HEK293 (cell line): ENCODE results near the gene LBH.

Source experiments
- CTCF ChIA-PET: fragments of 350-600 bp; formaldehyde crosslinking; extraction: SDS; loops from one replicate; lab custom pipeline; 2021; ENCODE audit warnings: antibody characterized with exemption; lab: Yijun Ruan, JAX
- POLR2A ChIA-PET: fragments of 300-600 bp; formaldehyde crosslinking; extraction: SDS; loops from one replicate; lab custom pipeline; 2020; ENCODE audit warnings: antibody characterized with exemption, inconsistent platforms; lab: Yijun Ruan, JAX
- H3K27ac ChIP-seq: fragments of 200-500 bp; sonication (Bioruptor generic); 2 replicates; pipeline ENCODE4 v1.5.1; 2014; ENCODE audit warnings: low read depth, low read length, control low read depth, inconsistent platforms; ENCODE audit errors: extremely low read depth
- H3K36me3 ChIP-seq, 2 experiments: fragments of 200-500 bp in 1 of 2; sonication (Bioruptor generic) in 1 of 2; 1 replicate in 1 of 2; 2 replicates in 1 of 2; pipeline ENCODE4 v1.5.1; 2014 to 2017; ENCODE audit warnings: inconsistent platforms in 2 of 2, low read length in 2 of 2; ENCODE audit not compliant: control insufficient read depth in 2 of 2, insufficient read depth in 1 of 2
- H3K4me1 ChIP-seq: fragments of 200-500 bp; sonication (Bioruptor generic); 2 replicates; pipeline ENCODE4 v1.5.1; 2014; ENCODE audit warnings: mild to moderate bottlenecking, low read length, inconsistent platforms; ENCODE audit not compliant: control insufficient read depth, insufficient read depth
- H3K4me3 ChIP-seq: 2 replicates; pipeline ENCODE4 v1.5.1; 2011; ENCODE audit warnings: low read depth, mild to moderate bottlenecking, control low read depth, low read length, moderate library complexity
- H3K9me3 ChIP-seq: fragments of 200-500 bp; sonication (Bioruptor generic); 2 replicates; pipeline ENCODE4 v1.5.1; 2014; ENCODE audit warnings: low read depth, low read length, inconsistent platforms; ENCODE audit not compliant: control insufficient read depth, insufficient read depth
- ATF2 ChIP-seq: fragments of 450-650 bp; formaldehyde crosslinking; IDR thresholded peaks from 2 replicates; pipeline ENCODE4 v1.5.1; 2016; ENCODE audit warnings: missing biosample characterization, missing genetic modification characterization, low read depth
- EGR2 ChIP-seq: fragments of 450-650 bp; formaldehyde crosslinking; IDR thresholded peaks from 2 replicates; pipeline ENCODE4 v1.5.1; 2016; ENCODE audit warnings: low read depth, missing biosample characterization, missing genetic modification characterization
- GLIS2 ChIP-seq: fragments of 450-650 bp; formaldehyde crosslinking; IDR thresholded peaks from 2 replicates; pipeline ENCODE4 v1.5.1; 2016; ENCODE audit warnings: missing biosample characterization, missing genetic modification characterization
- HIC1 ChIP-seq: fragments of 450-650 bp; formaldehyde crosslinking; IDR thresholded peaks from 2 replicates; pipeline ENCODE4 v1.5.1; 2016; ENCODE audit warnings: missing biosample characterization, missing genetic modification characterization
- KLF10 ChIP-seq: fragments of 450-650 bp; IDR thresholded peaks from 2 replicates; pipeline ENCODE4 v1.5.1; 2018; ENCODE audit warnings: missing biosample characterization, mild to moderate bottlenecking, missing genetic modification characterization
- PRDM6 ChIP-seq: fragments of 450-650 bp; formaldehyde crosslinking; IDR thresholded peaks from 2 replicates; pipeline ENCODE4 v1.5.1; 2017; ENCODE audit warnings: missing biosample characterization, missing genetic modification characterization
- RBAK ChIP-seq: fragments of 450-650 bp; formaldehyde crosslinking; IDR thresholded peaks from 2 replicates; pipeline ENCODE4 v1.5.1; 2016; ENCODE audit warnings: missing biosample characterization, missing genetic modification characterization
- REPIN1 ChIP-seq: fragments of 450-650 bp; formaldehyde crosslinking; IDR thresholded peaks from 2 replicates; pipeline ENCODE4 v1.5.1; 2017; ENCODE audit warnings: missing biosample characterization, missing genetic modification characterization, low read depth
- SCRT2 ChIP-seq: fragments of 450-650 bp; formaldehyde crosslinking; IDR thresholded peaks from 2 replicates; pipeline ENCODE4 v1.5.1; 2016; ENCODE audit warnings: missing biosample characterization, missing genetic modification characterization
- ZBTB26 ChIP-seq: fragments of 450-650 bp; formaldehyde crosslinking; optimal IDR thresholded peaks from 2 replicates; pipeline ENCODE3; 2016; ENCODE audit warnings: missing biosample characterization, mild to moderate bottlenecking, missing genetic modification characterization
- ZFHX2 ChIP-seq: fragments of 450-650 bp; formaldehyde crosslinking; conservative IDR thresholded peaks from 2 replicates; pipeline ENCODE4 v1.5.1; 2016; ENCODE audit warnings: missing biosample characterization, missing genetic modification characterization
- ZFP3 ChIP-seq: fragments of 450-650 bp; formaldehyde crosslinking; IDR thresholded peaks from 2 replicates; pipeline ENCODE4 v1.5.1; 2016; ENCODE audit warnings: low read depth, missing biosample characterization, missing genetic modification characterization
- ZIC2 ChIP-seq: fragments of 450-650 bp; formaldehyde crosslinking; IDR thresholded peaks from 2 replicates; pipeline ENCODE4 v1.5.1; 2016; ENCODE audit warnings: missing biosample characterization, missing genetic modification characterization
- ZNF169 ChIP-seq: fragments of 450-650 bp; formaldehyde crosslinking; IDR thresholded peaks from 2 replicates; pipeline ENCODE4 v1.5.1; 2016; ENCODE audit warnings: missing biosample characterization, missing genetic modification characterization
- ZNF214 ChIP-seq: fragments of 450-650 bp; formaldehyde crosslinking; IDR thresholded peaks from 2 replicates; pipeline ENCODE4 v1.5.1; 2017; ENCODE audit warnings: missing biosample characterization, mild to moderate bottlenecking, missing genetic modification characterization, borderline replicate concordance
- ZNF23 ChIP-seq: fragments of 450-650 bp; formaldehyde crosslinking; IDR thresholded peaks from 2 replicates; pipeline ENCODE4 v1.5.1; 2016; ENCODE audit warnings: missing biosample characterization, missing genetic modification characterization, borderline replicate concordance
- ZNF26 ChIP-seq: fragments of 450-650 bp; formaldehyde crosslinking; IDR thresholded peaks from 2 replicates; pipeline ENCODE4 v1.5.1; 2016; ENCODE audit warnings: missing biosample characterization, missing genetic modification characterization
- ZNF302 ChIP-seq: fragments of 450-650 bp; formaldehyde crosslinking; IDR thresholded peaks from 2 replicates; pipeline ENCODE4 v1.5.1; 2016; ENCODE audit warnings: missing biosample characterization, missing genetic modification characterization, low read depth
- ZNF394 ChIP-seq: fragments of 450-650 bp; formaldehyde crosslinking; IDR thresholded peaks from 2 replicates; pipeline ENCODE4 v1.5.1; 2016; ENCODE audit warnings: missing biosample characterization, missing genetic modification characterization, mild to moderate bottlenecking, moderate library complexity, borderline replicate concordance
- ZNF473 ChIP-seq: fragments of 450-650 bp; formaldehyde crosslinking; IDR thresholded peaks from 2 replicates; pipeline ENCODE4 v1.5.1; 2017; ENCODE audit warnings: missing biosample characterization, missing genetic modification characterization
- ZNF549 ChIP-seq: fragments of 450-650 bp; IDR thresholded peaks from 2 replicates; pipeline ENCODE4 v1.5.1; 2018; ENCODE audit warnings: missing biosample characterization, missing genetic modification characterization, mild to moderate bottlenecking, inconsistent platforms, moderate library complexity
- ZNF664 ChIP-seq: fragments of 450-650 bp; formaldehyde crosslinking; IDR thresholded peaks from 2 replicates; pipeline ENCODE4 v1.5.1; 2016; ENCODE audit warnings: missing biosample characterization, missing genetic modification characterization
- ZNF692 ChIP-seq: fragments of 450-650 bp; formaldehyde crosslinking; IDR thresholded peaks from 2 replicates; pipeline ENCODE4 v1.5.1; 2016; ENCODE audit warnings: missing biosample characterization, missing genetic modification characterization
- ZSCAN4 ChIP-seq: fragments of 450-650 bp; formaldehyde crosslinking; IDR thresholded peaks from 2 replicates; pipeline ENCODE4 v1.5.1; 2017; ENCODE audit warnings: missing biosample characterization, missing genetic modification characterization

The LBH gene

GRCh38 chr2:30269771-30270145, 38.4 kb downstream of the LBH start (continued):
- TF ChIP-seq HIC1: no peak
- no peak for TF ChIP-seq ZNF692 (tag by site-specific recombination)
- TF ChIP-seq ZFHX2 (tag by site-specific recombination): no peak
- no peak for TF ChIP-seq RBAK (tag by site-specific recombination)
- no peak for TF ChIP-seq ZNF23 (tag by site-specific recombination)
- no peak for TF ChIP-seq REPIN1 (tag by site-specific recombination)
- no peak for TF ChIP-seq ZNF664 (tag by site-specific recombination)
- TF ChIP-seq ZNF549 (tag by site-specific recombination): no peak
- no peak for TF ChIP-seq ZNF302

GRCh38 chr2:30270166-30270565, 38.8 kb downstream of the LBH start:
- H3K9me3 ChIP-seq: no peaks in the 10 kb centered on the region
- CTCF ChIA-PET: interaction anchor here (1.1 kb wide), 1 partner anchor 31 kb away, joined by 3 read pairs; no protein-coding TSS in a partner anchor
- POLR2A ChIA-PET: interaction anchor here (1.5 kb wide), 1 partner anchor 38 kb away, joined by 3 read pairs; no protein-coding TSS in a partner anchor
- no peaks in the 10 kb centered on the region for H3K36me3 ChIP-seq
- H3K27ac ChIP-seq: no peak overlapping the region
- H3K4me1 ChIP-seq: peaks cover 6% of the 10 kb centered on the region
- TF ChIP-seq KLF10 (tag by site-specific recombination): no peak
- TF ChIP-seq ZBTB26: no peak
- TF ChIP-seq ZNF169: no peak
- TF ChIP-seq GLIS2: no peak
- TF ChIP-seq ZSCAN4 (tag by site-specific recombination): no peak
- no peak for TF ChIP-seq EGR2
- no peak for TF ChIP-seq ZIC2 (tag by site-specific recombination)
- no peak overlapping the region for H3K4me3 ChIP-seq

GRCh38 chr2:30271301-30271700, 40.0 kb downstream of the LBH start:
- CTCF ChIA-PET: no interaction called here
- H3K27ac ChIP-seq: no peak overlapping the region
- POLR2A ChIA-PET: interaction anchor here (1.8 to 2.3 kb wide), 2 partner anchors 18 to 39 kb away, joined by 7 to 17 read pairs; no protein-coding TSS in a partner anchor
- TF ChIP-seq ZFP3 (tag by site-specific recombination) (no peak), ATF2 (tag by site-specific recombination) (no peak), ZNF214 (tag by site-specific recombination) (no peak), ZNF302 (no peak), PRDM6 (tag by site-specific recombination) (no peak), SCRT2 (no peak), ZNF26 (tag by site-specific recombination) (no peak), ZNF473 (tag by site-specific recombination) (no peak), ZNF394 (no peak)

More at GRCh38 chr2:30271301-30271700, 40.0 kb downstream of the LBH start:
- H3K4me3 ChIP-seq: no peak overlapping the region
- H3K36me3 ChIP-seq: no peaks in the 10 kb centered on the region
- H3K9me3 ChIP-seq: no peaks in the 10 kb centered on the region
- H3K4me1 ChIP-seq: peaks cover 8% of the 10 kb centered on the region
